PC-3 (cell line): ENCODE measurements around the gene MAGI1.

ENCODE experiments used
- CTCF ChIP-seq: fragments of 300-600 bp; sonication (generic); conservative IDR thresholded peaks from 2 replicates; pipeline ENCODE4 v1.5.1; 2017; ENCODE audit warnings: antibody characterized with exemption, low read depth, mild to moderate bottlenecking, low read length
- EZH2 ChIP-seq: fragments of 300-600 bp; sonication (generic); IDR thresholded peaks from one replicate; pipeline ENCODE4 v1.6.1; 2017; ENCODE audit warnings: antibody characterized with exemption, mild to moderate bottlenecking, low read length; ENCODE audit not compliant: unreplicated experiment
- EZH2phosphoT487 ChIP-seq: fragments of 300-600 bp; sonication (generic); IDR thresholded peaks from 2 replicates; pipeline ENCODE4 v1.6.1; 2018; ENCODE audit warnings: mild to moderate bottlenecking, antibody characterized with exemption, low read length, borderline replicate concordance

GRCh38 chr3:65564483-65564882 is 474.2 kb downstream of the MAGI1 start:
- TF ChIP-seq CTCF = no peak
- TF ChIP-seq EZH2 = no peak
- TF ChIP-seq EZH2phosphoT487 = no peak
